HEK293 (cell line): ENCODE measurements around the gene TACC2.

Source experiments
- KLF8 ChIP-seq: fragments of 450-650 bp; formaldehyde crosslinking; IDR thresholded peaks from 2 replicates; pipeline ENCODE4 v1.5.1; 2016; ENCODE audit warnings: missing biosample characterization, missing genetic modification characterization
- SCRT2 ChIP-seq: fragments of 450-650 bp; formaldehyde crosslinking; IDR thresholded peaks from 2 replicates; pipeline ENCODE4 v1.5.1; 2016; ENCODE audit warnings: missing biosample characterization, missing genetic modification characterization
- SETDB1 ChIP-seq: IDR thresholded peaks from one replicate; pipeline ENCODE4 v1.6.1; 2017; ENCODE audit warnings: mild to moderate bottlenecking, low read length, moderate library complexity, mixed read lengths; ENCODE audit not compliant: insufficient read length
- ZBTB21 ChIP-seq: fragments of 450-650 bp; formaldehyde crosslinking; IDR thresholded peaks from 2 replicates; pipeline ENCODE4 v1.5.1; 2017; ENCODE audit warnings: missing biosample characterization, missing genetic modification characterization
- ZNF112 ChIP-seq: fragments of 450-650 bp; formaldehyde crosslinking; IDR thresholded peaks from 2 replicates; pipeline ENCODE4 v1.5.0; 2017; ENCODE audit warnings: missing biosample characterization, missing genetic modification characterization
- ZNF121 ChIP-seq: fragments of 450-650 bp; formaldehyde crosslinking; IDR thresholded peaks from 2 replicates; pipeline ENCODE4 v1.5.1; 2016; ENCODE audit warnings: missing biosample characterization, missing genetic modification characterization
- ZNF138 ChIP-seq: fragments of 450-650 bp; formaldehyde crosslinking; IDR thresholded peaks from 2 replicates; pipeline ENCODE4 v1.5.1; 2016; ENCODE audit warnings: missing biosample characterization, missing genetic modification characterization, borderline replicate concordance
- ZNF140 ChIP-seq: fragments of 450-650 bp; formaldehyde crosslinking; IDR thresholded peaks from 2 replicates; pipeline ENCODE4 v1.5.1; 2016; ENCODE audit warnings: missing biosample characterization, missing genetic modification characterization
- ZNF155 ChIP-seq: fragments of 450-650 bp; formaldehyde crosslinking; IDR thresholded peaks from 2 replicates; pipeline ENCODE4 v1.5.1; 2016; ENCODE audit warnings: missing biosample characterization, missing genetic modification characterization
- ZNF16 ChIP-seq: fragments of 450-650 bp; formaldehyde crosslinking; IDR thresholded peaks from 2 replicates; pipeline ENCODE4 v1.5.1; 2016; ENCODE audit warnings: low read depth, missing biosample characterization, missing genetic modification characterization
- ZNF175 ChIP-seq: fragments of 450-650 bp; formaldehyde crosslinking; IDR thresholded peaks from 2 replicates; pipeline ENCODE4 v1.5.1; 2016; ENCODE audit warnings: missing biosample characterization, missing genetic modification characterization
- ZNF239 ChIP-seq: fragments of 450-650 bp; formaldehyde crosslinking; IDR thresholded peaks from 2 replicates; pipeline ENCODE4 v1.5.1; 2016; ENCODE audit warnings: missing biosample characterization, missing genetic modification characterization
- ZNF266 ChIP-seq: fragments of 450-650 bp; formaldehyde crosslinking; IDR thresholded peaks from 2 replicates; pipeline ENCODE4 v1.5.1; 2016; ENCODE audit warnings: missing biosample characterization, missing genetic modification characterization, low read depth
- ZNF274 ChIP-seq, 2 experiments: fragments of 200-500 bp in 1 of 2; fragments of 450-650 bp in 1 of 2; sonication (Bioruptor generic) in 1 of 2; formaldehyde crosslinking in 1 of 2; IDR thresholded peaks; 2 replicates each; pipeline versions ENCODE4 v1.5.1 to v1.6.1; 2014 to 2016; ENCODE audit warnings: borderline replicate concordance in 1 of 2, inconsistent platforms in 1 of 2, low read length in 1 of 2, missing biosample characterization in 1 of 2, missing genetic modification characterization in 1 of 2
- ZNF292 ChIP-seq: fragments of 450-650 bp; formaldehyde crosslinking; IDR thresholded peaks from 2 replicates; pipeline ENCODE4 v1.5.1; 2016; ENCODE audit warnings: low read depth, missing biosample characterization, missing genetic modification characterization, borderline replicate concordance
- ZNF311 ChIP-seq: fragments of 450-650 bp; formaldehyde crosslinking; IDR thresholded peaks from 2 replicates; pipeline ENCODE4 v1.5.1; 2017; ENCODE audit warnings: missing biosample characterization, missing genetic modification characterization, borderline replicate concordance
- ZNF433 ChIP-seq: fragments of 450-650 bp; formaldehyde crosslinking; IDR thresholded peaks from 2 replicates; pipeline ENCODE4 v1.5.1; 2016; ENCODE audit warnings: missing biosample characterization, missing genetic modification characterization, low read depth
- ZNF501 ChIP-seq: fragments of 450-650 bp; formaldehyde crosslinking; IDR thresholded peaks from 2 replicates; pipeline ENCODE4 v1.5.1; 2016; ENCODE audit warnings: missing biosample characterization, missing genetic modification characterization
- ZNF610 ChIP-seq: fragments of 450-650 bp; formaldehyde crosslinking; IDR thresholded peaks from 2 replicates; pipeline ENCODE4 v1.5.1; 2016; ENCODE audit warnings: missing biosample characterization, missing genetic modification characterization, borderline replicate concordance
- ZNF621 ChIP-seq: fragments of 450-650 bp; formaldehyde crosslinking; IDR thresholded peaks from 2 replicates; pipeline ENCODE4 v1.5.1; 2017; ENCODE audit warnings: missing biosample characterization, missing genetic modification characterization
- ZNF623 ChIP-seq: fragments of 450-650 bp; formaldehyde crosslinking; IDR thresholded peaks from 2 replicates; pipeline ENCODE4 v1.5.1; 2016; ENCODE audit warnings: missing biosample characterization, missing genetic modification characterization
- ZNF660 ChIP-seq: fragments of 450-650 bp; IDR thresholded peaks from 2 replicates; pipeline ENCODE4 v1.5.1; 2018; ENCODE audit warnings: missing biosample characterization, mild to moderate bottlenecking, missing genetic modification characterization
- ZNF747 ChIP-seq: fragments of 450-650 bp; formaldehyde crosslinking; IDR thresholded peaks from 2 replicates; pipeline ENCODE4 v1.5.1; 2016; ENCODE audit warnings: missing biosample characterization, missing genetic modification characterization
- ZNF785 ChIP-seq: fragments of 450-650 bp; formaldehyde crosslinking; IDR thresholded peaks from 2 replicates; pipeline ENCODE4 v1.5.1; 2016; ENCODE audit warnings: missing biosample characterization, missing genetic modification characterization
- ZNF791 ChIP-seq: fragments of 450-650 bp; formaldehyde crosslinking; IDR thresholded peaks from 2 replicates; pipeline ENCODE4 v1.5.1; 2016; ENCODE audit warnings: missing biosample characterization, missing genetic modification characterization
- ZNF830 ChIP-seq: fragments of 450-650 bp; IDR thresholded peaks from 2 replicates; pipeline ENCODE4 v1.5.0; 2018; ENCODE audit warnings: missing biosample characterization, missing genetic modification characterization, low read depth, mild to moderate bottlenecking, moderate library complexity
- TF ChIP-seq, protein P1 (sequence below): fragments of 450-650 bp; formaldehyde crosslinking; IDR thresholded peaks from 2 replicates; pipeline ENCODE4 v1.5.1; 2016; ENCODE audit warnings: missing biosample characterization, missing genetic modification characterization
- TF ChIP-seq, protein P2 (sequence below): fragments of 450-650 bp; formaldehyde crosslinking; IDR thresholded peaks from 2 replicates; pipeline ENCODE4 v1.5.1; 2016; ENCODE audit warnings: missing biosample characterization, missing genetic modification characterization
- TF ChIP-seq, protein P3 (sequence below): fragments of 450-650 bp; formaldehyde crosslinking; IDR thresholded peaks from 2 replicates; pipeline ENCODE4 v1.5.1; 2016; ENCODE audit warnings: missing biosample characterization, missing genetic modification characterization
- TF ChIP-seq, protein P4 (sequence below): fragments of 450-650 bp; formaldehyde crosslinking; IDR thresholded peaks from 2 replicates; pipeline ENCODE4 v1.5.1; 2016; ENCODE audit warnings: missing biosample characterization, missing genetic modification characterization

Gene TACC2

DNA sequence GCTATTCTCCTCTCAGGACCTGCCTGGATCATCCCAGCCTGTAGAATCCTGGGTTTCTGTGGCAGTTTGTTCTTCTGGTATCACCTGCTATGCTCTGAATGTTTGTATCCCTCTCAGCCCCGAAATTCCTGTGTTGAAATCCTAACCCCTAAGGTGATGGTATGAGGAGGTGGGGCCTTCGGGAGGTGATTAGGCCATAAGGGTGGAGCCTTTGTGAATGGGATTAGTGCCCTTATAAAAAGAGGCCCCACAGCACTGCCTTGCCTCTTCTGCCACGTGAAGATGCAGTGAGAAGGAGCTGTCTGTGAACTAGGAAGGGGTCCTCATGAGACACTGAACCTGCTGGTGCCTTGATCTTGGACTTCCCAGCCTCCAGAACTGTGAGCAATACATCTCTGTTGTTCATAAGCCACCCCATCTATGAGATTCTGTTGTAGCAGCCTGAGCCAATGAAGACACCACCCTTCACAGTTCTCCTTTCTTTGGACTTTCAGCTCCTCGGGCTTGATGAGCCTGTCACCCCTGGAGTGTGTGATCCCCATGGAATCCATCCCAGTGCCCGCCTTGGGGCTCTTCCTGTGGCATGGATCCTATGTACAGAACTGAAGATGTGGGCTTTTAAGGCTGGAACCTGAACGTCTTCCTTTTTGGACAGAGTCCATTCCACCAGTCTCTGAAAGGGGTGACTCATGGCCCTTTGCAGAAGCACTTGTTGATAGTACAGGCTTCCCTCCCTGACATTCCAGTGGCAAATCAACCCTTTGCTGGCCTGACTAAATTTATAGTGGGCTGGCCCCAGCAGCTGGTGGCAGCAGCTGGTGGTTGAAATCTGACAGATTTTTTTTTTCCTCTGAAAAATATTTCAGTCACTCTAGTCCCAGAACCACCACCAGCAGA is 138.0 kb downstream of the TACC2 start (continued):
- TF ChIP-seq, protein P1, sequence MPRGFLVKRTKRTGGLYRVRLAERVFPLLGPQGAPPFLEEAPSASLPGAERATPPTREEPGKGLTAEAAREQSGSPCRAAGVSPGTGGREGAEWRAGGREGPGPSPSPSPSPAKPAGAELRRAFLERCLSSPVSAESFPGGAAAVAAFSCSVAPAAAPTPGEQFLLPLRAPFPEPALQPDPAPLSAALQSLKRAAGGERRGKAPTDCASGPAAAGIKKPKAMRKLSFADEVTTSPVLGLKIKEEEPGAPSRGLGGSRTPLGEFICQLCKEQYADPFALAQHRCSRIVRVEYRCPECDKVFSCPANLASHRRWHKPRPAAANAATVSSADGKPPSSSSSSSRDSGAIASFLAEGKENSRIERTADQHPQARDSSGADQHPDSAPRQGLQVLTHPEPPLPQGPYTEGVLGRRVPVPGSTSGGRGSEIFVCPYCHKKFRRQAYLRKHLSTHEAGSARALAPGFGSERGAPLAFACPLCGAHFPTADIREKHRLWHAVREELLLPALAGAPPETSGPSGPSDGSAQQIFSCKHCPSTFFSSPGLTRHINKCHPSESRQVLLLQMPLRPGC (tag by site-specific recombination): peak; percentile 78; the same call in 1 of the 2 replicates
- TF ChIP-seq ZNF791: no peak
- no peak for TF ChIP-seq ZNF138 (tag by site-specific recombination)
- TF ChIP-seq ZNF140 (tag by site-specific recombination): no peak
- no peak for TF ChIP-seq ZNF112 (tag by site-specific recombination)
- no peak for TF ChIP-seq KLF8 (tag by site-specific recombination)
- TF ChIP-seq ZNF155: no peak
- TF ChIP-seq, protein P2, sequence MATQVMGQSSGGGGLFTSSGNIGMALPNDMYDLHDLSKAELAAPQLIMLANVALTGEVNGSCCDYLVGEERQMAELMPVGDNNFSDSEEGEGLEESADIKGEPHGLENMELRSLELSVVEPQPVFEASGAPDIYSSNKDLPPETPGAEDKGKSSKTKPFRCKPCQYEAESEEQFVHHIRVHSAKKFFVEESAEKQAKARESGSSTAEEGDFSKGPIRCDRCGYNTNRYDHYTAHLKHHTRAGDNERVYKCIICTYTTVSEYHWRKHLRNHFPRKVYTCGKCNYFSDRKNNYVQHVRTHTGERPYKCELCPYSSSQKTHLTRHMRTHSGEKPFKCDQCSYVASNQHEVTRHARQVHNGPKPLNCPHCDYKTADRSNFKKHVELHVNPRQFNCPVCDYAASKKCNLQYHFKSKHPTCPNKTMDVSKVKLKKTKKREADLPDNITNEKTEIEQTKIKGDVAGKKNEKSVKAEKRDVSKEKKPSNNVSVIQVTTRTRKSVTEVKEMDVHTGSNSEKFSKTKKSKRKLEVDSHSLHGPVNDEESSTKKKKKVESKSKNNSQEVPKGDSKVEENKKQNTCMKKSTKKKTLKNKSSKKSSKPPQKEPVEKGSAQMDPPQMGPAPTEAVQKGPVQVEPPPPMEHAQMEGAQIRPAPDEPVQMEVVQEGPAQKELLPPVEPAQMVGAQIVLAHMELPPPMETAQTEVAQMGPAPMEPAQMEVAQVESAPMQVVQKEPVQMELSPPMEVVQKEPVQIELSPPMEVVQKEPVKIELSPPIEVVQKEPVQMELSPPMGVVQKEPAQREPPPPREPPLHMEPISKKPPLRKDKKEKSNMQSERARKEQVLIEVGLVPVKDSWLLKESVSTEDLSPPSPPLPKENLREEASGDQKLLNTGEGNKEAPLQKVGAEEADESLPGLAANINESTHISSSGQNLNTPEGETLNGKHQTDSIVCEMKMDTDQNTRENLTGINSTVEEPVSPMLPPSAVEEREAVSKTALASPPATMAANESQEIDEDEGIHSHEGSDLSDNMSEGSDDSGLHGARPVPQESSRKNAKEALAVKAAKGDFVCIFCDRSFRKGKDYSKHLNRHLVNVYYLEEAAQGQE (tag by site-specific recombination): 0 out of 2 replicates have a peak, but pooled peaks have one; percentile 22
- TF ChIP-seq ZNF747 (tag by site-specific recombination): no peak
- TF ChIP-seq ZNF830 (tag by site-specific recombination): no peak
- no peak for TF ChIP-seq ZNF785 (tag by site-specific recombination)
- no peak for TF ChIP-seq ZNF239 (tag by site-specific recombination)
- TF ChIP-seq SETDB1: peak; percentile 32
- no peak for TF ChIP-seq ZNF610 (tag by site-specific recombination)
- TF ChIP-seq SCRT2 (tag by site-specific recombination): peak; percentile 97
- no peak for TF ChIP-seq ZNF16 (tag by site-specific recombination)
- no peak for TF ChIP-seq ZNF311
- TF ChIP-seq, protein P3, sequence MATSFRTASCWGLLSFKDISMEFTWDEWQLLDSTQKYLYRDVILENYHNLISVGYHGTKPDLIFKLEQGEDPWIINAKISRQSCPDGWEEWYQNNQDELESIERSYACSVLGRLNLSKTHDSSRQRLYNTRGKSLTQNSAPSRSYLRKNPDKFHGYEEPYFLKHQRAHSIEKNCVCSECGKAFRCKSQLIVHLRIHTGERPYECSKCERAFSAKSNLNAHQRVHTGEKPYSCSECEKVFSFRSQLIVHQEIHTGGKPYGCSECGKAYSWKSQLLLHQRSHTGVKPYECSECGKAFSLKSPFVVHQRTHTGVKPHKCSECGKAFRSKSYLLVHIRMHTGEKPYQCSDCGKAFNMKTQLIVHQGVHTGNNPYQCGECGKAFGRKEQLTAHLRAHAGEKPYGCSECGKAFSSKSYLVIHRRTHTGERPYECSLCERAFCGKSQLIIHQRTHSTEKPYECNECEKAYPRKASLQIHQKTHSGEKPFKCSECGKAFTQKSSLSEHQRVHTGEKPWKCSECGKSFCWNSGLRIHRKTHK: no peak
- no peak for TF ChIP-seq ZNF175 (tag by site-specific recombination)
- TF ChIP-seq ZNF121 (tag by site-specific recombination): no peak
- TF ChIP-seq ZNF501 (tag by site-specific recombination): no peak
- no peak for TF ChIP-seq ZNF274 (IDR thresholded peaks at IDR 0.05; ENCODE audit: low read length)
- no peak for TF ChIP-seq ZNF274 (tag by site-specific recombination; IDR thresholded peaks at IDR 0.05; ENCODE audit: borderline replicate concordance)
- no peak for TF ChIP-seq ZNF292
- TF ChIP-seq ZNF623: no peak
- TF ChIP-seq, protein P4, sequence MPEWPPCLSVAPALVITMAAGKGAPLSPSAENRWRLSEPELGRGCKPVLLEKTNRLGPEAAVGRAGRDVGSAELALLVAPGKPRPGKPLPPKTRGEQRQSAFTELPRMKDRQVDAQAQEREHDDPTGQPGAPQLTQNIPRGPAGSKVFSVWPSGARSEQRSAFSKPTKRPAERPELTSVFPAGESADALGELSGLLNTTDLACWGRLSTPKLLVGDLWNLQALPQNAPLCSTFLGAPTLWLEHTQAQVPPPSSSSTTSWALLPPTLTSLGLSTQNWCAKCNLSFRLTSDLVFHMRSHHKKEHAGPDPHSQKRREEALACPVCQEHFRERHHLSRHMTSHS: no peak
- peak; percentile 90; the same call in 1 of the 2 replicates for TF ChIP-seq ZNF266
- no peak for TF ChIP-seq ZNF621 (tag by site-specific recombination)
- no peak for TF ChIP-seq ZNF433 (tag by site-specific recombination)
- TF ChIP-seq ZNF660 (tag by site-specific recombination): 0 out of 2 replicates have a peak, but pooled peaks have one; percentile 45
- TF ChIP-seq ZBTB21 (tag by site-specific recombination): no peak
